Inflammatory macrophage treated with lipopolysaccharide for 1 hour (primary cell): ENCODE measurements around the gene MAGI3.
"Not testable (repeated sequence)": the region's sequence is repeated elsewhere in the genome, so short reads cannot be mapped to it uniquely, and the experiment has no call there.

Source experiments
- DNase-seq, 2 donors: peaks; one replicate each; pipeline ENCODE4 v3.0.0-alpha.2; 2020 to 2022

MAGI3 gene

GRCh38 chr1:113530021-113530420, 139.7 kb downstream of the MAGI3 start:
- DNase-seq, result no peak

DNA sequence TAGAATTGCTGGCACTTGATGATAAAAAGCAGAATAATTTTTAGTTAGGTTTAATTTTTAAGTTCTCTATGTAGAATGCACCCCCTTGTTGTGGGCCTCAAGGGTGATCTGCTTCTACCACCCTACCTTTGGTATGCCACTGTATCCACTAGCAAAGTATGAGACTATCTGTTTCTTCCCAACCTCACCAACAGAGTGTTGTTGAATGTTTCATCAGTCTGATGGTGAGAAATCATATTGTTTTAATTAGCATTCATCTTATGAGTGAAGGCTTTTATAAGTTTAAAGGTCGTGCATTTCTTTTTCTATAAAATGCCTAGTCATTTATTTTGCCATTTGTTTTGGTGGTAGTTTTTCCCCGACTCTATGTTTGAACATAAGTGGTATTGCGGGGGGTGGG, 141.0 kb downstream of the MAGI3 start:
- no peak for DNase-seq

DNA sequence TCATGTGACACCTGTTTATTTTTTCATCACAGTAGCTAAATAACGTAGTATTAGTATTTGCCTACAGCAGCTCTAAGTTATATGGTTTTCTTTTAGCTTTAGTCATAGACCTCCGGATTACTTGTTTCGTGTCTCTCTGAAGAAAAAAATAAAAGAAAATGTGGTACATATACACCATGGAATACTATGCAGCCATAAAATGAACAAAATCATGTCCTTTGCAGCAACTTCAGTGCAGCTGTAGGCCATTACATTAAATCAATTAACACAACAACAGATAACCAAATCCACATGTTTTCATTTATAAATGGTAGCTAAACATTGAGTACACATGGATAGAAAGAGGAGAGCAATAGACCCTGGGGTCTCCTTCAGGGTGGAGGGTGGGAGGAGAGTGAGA, 142.7 kb downstream of the MAGI3 start:
- DNase-seq, result no peak

GRCh38 chr1:113534130-113534817, 144.0 kb downstream of the MAGI3 start:
- no peak for DNase-seq

DNA sequence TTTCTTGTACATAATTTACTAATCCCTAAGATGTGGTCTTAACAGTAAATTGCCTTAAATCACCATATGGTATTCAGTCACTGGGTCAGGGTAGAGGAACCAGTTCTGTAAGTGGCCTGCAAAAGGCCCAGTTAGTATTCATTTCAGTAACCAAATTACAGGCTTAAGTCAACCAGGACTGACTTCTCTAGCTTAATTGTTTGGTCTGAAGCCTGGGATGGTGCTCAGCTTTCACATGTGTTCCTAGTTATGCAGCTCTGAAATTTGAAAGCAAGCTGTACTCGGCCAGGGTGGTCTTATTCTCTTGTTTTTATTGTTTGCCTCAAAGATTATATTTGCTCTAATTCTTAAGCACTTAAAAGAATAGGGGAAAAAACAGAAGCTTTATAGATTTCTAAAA, 144.6 kb downstream of the MAGI3 start:
- no peak for DNase-seq

GRCh38 chr1:113536182-113536780, 146.0 kb downstream of the MAGI3 start:
- no peak for DNase-seq

- no peak for DNase-seq
These were observed 147.9 kb downstream of the MAGI3 start for GRCh38 chr1:113538225-113538624.

GRCh38 chr1:113540335-113540734, 150.0 kb downstream of the MAGI3 start:
- no peak for DNase-seq

GRCh38 chr1:113541106-113541505, 150.8 kb downstream of the MAGI3 start:
- no peak for DNase-seq

- no peak for DNase-seq
These were observed 151.9 kb downstream of the MAGI3 start for GRCh38 chr1:113542221-113542701.

GRCh38 chr1:113543110-113543509, 152.8 kb downstream of the MAGI3 start:
- DNase-seq, result no peak

DNA sequence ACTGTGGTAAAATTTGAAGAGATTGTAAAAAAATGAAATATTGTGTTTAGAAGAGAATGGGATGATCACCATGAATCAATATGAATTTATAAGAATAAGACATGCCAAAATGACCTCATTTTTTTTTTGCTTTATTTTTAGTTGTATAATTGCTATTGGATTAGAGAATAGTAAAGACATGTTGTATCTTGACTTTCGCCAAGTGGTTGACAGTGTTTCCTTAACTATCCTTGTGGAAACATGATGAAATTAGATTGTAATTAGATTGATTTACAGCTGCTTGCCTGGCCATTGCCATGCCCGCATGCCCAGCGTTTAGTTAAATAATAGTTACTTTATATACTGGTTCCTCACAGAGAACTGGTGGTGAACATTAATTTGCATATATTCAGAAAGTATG, 154.9 kb downstream of the MAGI3 start:
- DNase-seq, result no peak

- DNase-seq, result no peak
These were observed 155.3 kb downstream of the MAGI3 start for GRCh38 chr1:113545626-113546025.

DNA sequence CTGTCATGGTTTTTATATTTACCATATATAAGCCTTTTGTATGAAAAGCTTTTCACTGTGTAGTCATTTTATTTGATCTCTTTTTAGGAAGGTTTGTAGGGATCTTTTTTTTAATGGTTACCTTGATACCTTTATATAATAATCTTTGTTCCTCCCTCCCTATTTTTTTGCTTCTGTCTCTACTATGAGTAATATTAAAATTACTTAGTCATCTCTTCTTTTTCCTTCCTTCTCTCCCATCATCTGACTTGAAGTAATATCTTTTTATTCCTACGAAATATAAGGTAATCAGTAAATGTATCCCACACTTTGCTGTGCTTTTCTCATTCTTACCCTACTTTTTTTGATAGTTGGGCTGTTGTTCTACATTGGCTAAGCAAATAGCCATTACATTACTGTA, 161.4 kb downstream of the MAGI3 start:
- no peak for DNase-seq

- DNase-seq, result no peak
These were observed 161.9 kb downstream of the MAGI3 start for GRCh38 chr1:113552244-113552643.

GRCh38 chr1:113557187-113557586, 166.9 kb downstream of the MAGI3 start:
- DNase-seq, result no peak

DNA sequence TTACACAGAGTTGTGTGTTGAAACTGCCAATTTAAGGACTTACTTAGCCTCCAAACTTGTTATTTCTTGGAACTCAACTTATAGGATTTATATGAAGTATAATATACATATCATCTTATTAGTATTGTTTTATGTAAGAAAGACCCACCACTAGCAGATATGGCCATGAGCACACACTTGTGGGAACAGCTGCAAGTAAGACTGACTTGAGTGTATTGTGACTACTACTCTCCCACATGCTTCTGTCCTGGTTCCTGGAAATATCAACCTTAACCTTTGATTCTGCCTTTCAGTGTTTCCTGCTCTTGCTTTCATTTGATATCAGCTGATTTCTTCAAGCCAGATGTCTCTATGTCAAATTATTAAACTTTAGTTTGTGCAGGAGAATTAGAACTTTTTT, 175.3 kb downstream of the MAGI3 start:
- DNase-seq, result no peak

- DNase-seq, result no peak
These were observed 177.1 kb downstream of the MAGI3 start for GRCh38 chr1:113567427-113567826.

- not testable (repeated sequence) for DNase-seq
These were observed 185.5 kb downstream of the MAGI3 start for GRCh38 chr1:113575744-113576260.

GRCh38 chr1:113576271-113576670, 186.0 kb downstream of the MAGI3 start:
- no peak for DNase-seq

DNA sequence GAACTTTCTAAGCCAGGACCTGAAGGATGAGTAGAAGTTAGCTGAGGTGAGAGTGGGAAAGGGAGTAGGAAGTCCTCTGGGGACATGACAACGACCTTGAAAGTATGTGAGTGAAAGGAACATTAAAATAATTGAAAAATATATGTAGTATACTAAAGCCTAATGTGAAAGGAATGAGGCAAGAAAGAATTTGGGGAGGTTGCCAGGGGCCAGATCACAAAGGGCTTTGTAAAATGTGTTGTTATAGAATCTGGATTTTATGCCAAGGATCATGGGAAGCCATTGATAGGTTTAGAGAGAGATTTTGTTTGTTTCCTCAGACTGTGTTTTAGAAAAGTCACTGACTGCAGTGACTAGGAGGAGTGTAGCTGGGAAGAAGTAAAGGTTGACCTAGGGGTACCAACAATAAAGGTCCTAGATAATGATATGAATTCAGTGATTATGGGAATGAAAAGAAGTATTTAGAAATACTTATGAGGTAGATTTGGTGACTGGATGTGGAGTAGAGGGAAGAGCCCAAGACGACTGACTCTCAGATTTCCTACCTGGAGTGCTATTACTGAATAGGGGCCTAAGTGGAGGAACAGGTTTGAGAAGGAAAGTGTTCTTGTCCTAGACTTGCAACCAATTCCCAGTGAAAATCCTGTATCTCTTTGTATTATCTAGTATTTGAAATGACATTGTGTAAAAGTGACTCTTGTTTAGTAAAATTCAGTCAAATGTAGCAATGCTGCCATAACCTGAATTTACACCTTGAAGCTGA, 189.1 kb downstream of the MAGI3 start:
- DNase-seq, result no peak

DNA sequence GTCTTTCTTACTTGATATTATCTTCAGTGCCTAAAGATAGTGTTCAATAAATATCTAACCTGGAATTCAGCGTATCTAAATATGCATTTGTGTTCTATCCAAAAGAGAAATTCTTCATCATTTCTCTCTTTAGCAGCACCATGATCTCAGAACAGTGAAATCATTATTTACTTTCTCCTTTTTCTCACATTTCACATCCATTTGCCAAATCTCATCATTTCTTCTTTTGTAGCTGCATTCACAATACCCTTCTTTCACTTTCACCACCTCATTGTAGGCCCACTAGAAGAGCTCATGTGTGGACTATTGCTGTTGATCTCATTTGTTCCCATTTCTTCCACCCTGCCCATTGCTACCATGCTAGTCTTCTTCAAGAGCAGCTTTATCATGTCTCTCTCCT, 191.0 kb downstream of the MAGI3 start:
- no peak for DNase-seq

DNA sequence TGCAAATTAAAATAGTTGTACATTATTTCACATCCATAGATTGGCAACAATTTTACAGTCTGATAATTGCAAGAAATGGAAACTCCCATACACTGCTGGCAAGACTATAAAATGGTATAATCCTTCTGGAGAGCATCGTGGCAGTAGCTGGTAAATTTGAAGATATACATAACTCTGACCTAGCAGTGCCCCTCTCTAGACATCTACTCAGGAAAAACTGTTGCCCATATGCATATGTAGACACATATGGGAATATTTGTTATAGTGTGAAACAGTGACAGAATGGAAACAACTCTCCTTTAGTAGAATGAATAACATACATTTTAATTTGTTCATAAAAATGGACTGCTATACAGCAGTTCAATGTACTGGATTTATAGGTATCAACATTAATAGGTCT, 191.8 kb downstream of the MAGI3 start:
- DNase-seq, result no peak

DNA sequence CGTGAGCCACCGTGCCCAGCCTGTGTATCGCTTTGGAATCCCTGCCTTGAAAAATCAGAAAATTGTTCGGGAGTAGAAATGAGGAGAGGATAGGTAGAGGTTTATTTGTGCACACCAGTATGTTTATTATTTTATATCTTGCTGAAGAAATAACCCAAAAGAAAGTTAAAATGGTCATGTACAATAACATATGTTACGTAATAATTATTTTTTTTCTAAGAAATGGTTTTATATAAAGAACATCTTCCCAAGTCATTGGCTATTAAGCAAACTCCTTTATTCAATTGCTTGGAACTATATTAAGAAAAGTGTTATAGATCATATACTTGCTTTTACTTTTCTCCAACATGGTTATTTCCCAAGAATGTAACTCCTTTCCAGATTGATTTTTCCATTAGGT, 197.2 kb downstream of the MAGI3 start:
- no peak for DNase-seq
